GM18508 (cell line): ENCODE results near the gene FNIP2.
"Not testable (repeated sequence)": the region's sequence is repeated elsewhere in the genome, so short reads cannot be mapped to it uniquely, and the experiment has no call there.

Source experiments
- ATAC-seq: cut with Tn5 transposase; IDR thresholded peaks from one replicate; pipeline ENCODE4 v1.9.1; 2021; ENCODE audit warnings: moderate number of reproducible peaks; ENCODE audit not compliant: insufficient read depth, unreplicated experiment

FNIP2 gene

GRCh38 chr4:158811704-158812103, 42.9 kb downstream of the FNIP2 start:
- ATAC-seq: no peak

GRCh38 chr4:158812133-158812532, 43.3 kb downstream of the FNIP2 start:
- ATAC-seq: no peak

GRCh38 chr4:158812543-158812942, 43.7 kb downstream of the FNIP2 start:
- ATAC-seq: no peak

GRCh38 chr4:158813113-158813512, 44.3 kb downstream of the FNIP2 start:
- ATAC-seq: no peak

DNA sequence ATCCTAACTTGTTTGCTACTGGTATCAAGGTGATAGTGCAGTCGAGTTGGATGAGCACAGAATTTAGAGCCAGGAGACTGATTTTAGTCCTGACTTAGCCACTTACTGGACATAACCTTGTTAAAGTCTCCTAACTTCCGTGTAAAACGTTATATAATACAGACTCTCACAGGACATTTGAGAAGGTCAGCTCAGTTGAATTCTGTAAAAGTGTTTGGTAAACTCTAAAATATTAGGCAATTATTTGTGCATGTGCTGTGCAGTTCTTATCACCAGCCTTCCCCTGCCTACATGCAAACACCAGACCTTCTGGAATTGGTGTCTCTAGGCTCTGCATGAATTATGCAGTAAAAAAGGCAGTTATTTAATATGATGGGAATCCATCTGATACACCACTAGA, 45.4 kb downstream of the FNIP2 start:
- ATAC-seq: no peak

DNA sequence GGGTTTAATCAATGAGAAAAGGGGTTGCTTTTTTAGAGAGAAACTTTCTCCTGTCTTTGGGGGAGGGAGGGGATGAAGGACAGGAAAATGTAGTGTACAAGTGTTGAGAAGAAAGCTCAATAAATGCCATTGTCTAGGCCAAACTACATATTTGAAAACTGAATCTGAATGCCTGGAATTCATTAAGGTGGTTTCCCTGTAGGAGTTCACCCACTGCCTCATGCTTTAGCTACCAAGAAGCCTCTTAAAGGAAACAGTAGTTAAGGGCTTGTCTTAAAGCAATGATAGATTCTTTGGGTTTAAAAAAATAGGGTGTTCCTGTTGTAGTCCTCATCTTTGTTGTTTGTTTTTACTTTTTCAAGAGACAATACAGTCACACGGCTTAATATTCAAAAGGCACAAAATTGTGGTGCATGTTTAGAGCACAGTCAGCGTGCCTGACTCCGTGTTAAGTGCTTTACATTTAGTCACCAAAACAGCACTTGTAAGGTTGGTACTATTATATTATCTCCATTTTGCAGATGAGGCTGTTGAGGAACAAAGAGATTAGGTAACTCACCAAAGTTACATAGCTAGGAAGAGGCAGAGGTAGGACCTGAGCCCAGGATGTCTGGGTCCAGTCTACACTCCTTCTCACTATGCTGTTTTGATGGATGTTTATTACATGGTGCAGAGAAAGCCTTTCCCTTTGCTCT, 46.0 kb downstream of the FNIP2 start:
- ATAC-seq: no peak

- ATAC-seq: no peak
These were observed 48.1 kb downstream of the FNIP2 start for GRCh38 chr4:158816955-158817354.

GRCh38 chr4:158817562-158818296, 48.9 kb downstream of the FNIP2 start:
- no peak for ATAC-seq

DNA sequence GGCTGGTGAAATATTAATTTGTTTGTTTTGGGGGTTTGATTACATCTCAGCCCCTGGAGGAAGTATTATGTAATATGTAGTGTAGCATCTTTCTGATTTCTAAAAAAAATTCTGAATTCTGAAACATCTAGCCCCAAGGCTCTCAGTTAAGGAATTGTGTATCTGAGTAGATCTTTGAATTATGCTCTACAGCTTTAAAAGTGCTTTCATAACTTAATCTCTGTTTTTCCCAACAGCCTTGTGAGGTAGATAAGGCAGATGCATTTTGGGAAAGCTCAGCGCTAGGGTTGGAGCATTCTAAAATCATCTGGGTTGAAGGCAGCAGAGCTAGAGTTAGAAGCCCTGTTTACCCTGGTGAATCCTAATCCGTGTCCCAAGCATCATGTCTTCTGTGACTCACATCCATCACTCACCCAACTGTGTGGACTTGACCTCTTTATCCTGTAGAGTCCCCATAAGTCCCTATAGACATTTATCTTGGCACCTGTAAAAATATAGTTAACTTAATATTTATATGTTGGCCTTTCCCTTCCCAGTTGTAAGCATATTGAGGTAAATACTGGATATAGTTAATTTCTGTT, 49.8 kb downstream of the FNIP2 start:
- no peak for ATAC-seq

GRCh38 chr4:158819942-158820786, 51.3 kb downstream of the FNIP2 start:
- ATAC-seq: no peak

- peak; percentile 30 for ATAC-seq
These were observed 52.6 kb downstream of the FNIP2 start for GRCh38 chr4:158821228-158821971.

DNA sequence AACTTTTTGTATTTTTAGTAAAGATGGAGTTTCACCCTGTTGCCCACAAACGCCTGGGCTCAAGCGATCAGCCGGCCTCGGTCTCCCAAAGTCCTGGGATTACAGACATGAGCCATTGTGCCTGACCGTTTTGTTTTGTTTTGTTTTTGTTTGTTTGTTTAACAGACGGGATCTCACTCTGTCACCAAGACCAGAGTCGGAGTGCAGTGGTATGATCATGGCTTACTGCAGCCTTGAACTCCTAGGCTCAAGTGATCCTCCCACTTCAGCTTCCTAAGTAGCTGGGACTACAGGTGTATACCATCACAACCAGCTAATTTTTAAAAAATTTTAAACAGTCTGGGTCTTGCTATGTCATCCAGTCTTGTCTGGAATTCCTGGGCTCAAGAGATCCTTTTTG, 53.5 kb downstream of the FNIP2 start:
- no peak for ATAC-seq

DNA sequence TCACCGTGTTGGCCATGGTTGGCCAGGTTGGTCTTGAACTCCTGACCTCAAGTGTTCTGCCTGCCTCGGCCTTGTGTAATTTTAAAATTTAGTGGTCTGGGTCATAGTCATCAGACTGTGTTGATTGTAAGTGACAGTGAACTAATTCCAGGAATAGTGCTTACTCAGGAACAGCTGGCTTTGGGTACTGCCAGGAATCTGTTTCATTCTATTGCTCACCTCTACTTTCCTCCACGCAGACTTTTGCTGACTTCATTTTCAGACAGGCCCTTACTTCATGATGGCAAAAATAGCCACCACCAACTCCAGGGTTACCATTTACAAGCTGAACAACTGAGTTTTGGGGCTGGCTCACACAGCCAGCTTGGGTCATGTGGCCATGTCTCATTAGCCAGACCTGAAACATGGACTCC, 54.6 kb downstream of the FNIP2 start:
- peak; percentile 29 for ATAC-seq

DNA sequence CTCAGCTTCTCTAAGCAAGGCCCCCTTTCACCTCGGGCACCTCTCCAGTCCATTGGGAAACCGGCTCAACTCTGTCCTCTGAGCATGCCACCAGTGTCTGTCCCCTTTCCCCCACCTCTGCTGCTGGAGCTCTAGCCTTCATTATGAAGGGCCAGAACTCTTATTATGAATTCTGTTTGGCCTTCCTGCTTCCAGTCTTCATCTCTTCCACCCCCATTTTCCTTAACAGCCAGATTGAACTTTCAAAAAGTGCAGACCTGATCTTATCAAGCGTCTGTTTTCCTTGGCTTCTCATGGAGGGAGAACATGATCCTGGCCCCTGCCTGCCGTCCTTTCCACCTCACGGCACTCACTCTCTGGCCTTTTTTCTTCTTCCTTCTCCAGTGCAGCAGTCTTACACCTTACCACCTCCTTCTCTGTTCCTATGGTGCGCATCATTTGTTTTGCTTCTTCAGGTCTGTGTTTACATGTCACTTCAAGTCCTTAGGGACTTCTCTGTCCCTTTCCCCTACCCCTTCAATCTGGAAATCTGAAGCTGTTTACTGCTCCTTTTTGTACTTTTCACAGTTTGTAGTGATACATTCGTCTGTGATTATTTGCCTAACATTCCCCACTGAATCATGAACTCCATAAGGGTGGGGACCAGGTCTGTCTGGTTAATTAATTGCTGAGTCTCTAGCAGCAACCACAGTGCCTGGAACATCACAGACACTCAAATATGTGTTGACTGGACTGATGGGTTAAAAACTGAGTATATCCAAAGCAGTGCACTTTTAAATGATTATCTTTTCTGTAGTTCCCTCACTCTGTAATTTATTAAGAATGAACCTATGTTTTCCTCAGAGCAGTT, 55.8 kb downstream of the FNIP2 start:
- ATAC-seq: no peak

- no peak for ATAC-seq
These were observed 56.7 kb downstream of the FNIP2 start for GRCh38 chr4:158825433-158826036.

- ATAC-seq: peak; percentile 58
These were observed 57.2 kb downstream of the FNIP2 start for GRCh38 chr4:158826057-158826456.

DNA sequence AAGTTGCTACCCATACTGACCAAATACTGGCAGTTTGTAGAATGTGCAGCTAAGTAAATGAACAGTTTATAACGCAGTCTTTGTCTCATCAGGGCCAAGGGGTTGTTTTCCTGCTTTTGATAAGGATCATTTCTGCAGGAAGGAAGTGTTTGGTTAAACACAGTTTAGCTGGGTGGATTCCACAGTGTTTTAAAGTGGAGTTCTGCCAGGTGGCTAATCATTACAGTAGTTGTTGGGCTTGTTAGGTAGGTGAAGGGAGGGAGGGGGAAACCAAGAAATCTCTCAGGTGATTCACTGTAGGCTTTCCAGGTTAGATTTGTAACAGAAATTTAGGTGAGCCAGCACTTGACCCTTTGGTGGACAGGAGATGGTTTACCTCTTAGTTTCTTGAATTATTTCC, 58.1 kb downstream of the FNIP2 start:
- no peak for ATAC-seq

DNA sequence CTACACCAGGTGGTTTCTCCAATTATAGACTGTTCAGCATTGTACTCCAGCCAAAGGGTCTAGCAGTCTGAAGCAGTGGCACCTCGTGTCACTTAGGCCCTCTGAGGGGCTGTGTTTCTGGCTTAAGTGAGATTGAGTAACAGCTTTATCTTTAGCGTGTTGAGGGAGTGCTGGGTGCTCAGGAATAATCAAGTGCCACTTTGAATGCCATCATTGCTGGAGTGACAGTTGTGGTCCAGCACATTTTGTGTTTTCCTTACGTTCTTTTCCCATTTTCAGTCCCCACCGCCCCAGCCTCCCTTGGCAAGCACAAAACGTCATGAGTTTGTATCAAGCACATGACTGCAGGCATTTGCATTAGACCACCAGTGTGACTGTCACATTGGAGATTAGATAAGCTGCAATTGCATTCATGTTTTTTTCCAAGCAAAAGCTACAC, 58.7 kb downstream of the FNIP2 start:
- no peak for ATAC-seq

- ATAC-seq: not testable (repeated sequence)
These were observed 59.3 kb downstream of the FNIP2 start for GRCh38 chr4:158828151-158828550.
